H1 (cell line): ENCODE measurements around the gene FOXO6. TPM values are rescaled to one million over a fixed set of nuclear protein-coding genes. Genes with fewer than 3 reads are reported as not detected.

Source experiments
- CTCF ChIA-PET: fragments of 300-600 bp; sonication (Branson Sonifier 250); formaldehyde crosslinking; loops from one replicate; lab custom pipeline; 2021; ENCODE audit not compliant: partially characterized antibody; lab: Charles Lee
- POLR2A ChIA-PET: fragments of 300-600 bp; sonication (Branson Sonifier 250); formaldehyde crosslinking; loops from one replicate; lab custom pipeline; 2021; ENCODE audit warnings: inconsistent platforms; ENCODE audit not compliant: partially characterized antibody; lab: Charles Lee
- DNase-seq, 2 experiments: peaks; one replicate each; pipeline versions ENCODE4 v3.0.0 to v3.0.0-alpha.2; 2010 to 2022; ENCODE audit warnings: low spot score in 2 of 2, low read depth in 1 of 2, mixed read lengths in 1 of 2
- FAIRE-seq: peaks from 2 replicates; lab custom pipeline; 2011; peaks lifted over from hg19 to GRCh38; lab: Jason Lieb, UNC
- H2AFZ ChIP-seq: 2 replicates; pipeline ENCODE4 v1.8.1; 2012; ENCODE audit warnings: low read length, inconsistent platforms
- H2AK5ac ChIP-seq: 2 replicates; pipeline ENCODE4 v1.6.1; 2013; ENCODE audit warnings: low read depth, low read length
- H2BK120ac ChIP-seq: replicated peaks from 2 replicates; pipeline ENCODE3; 2013; ENCODE audit warnings: low read depth, low read length, inconsistent platforms
- H2BK12ac ChIP-seq: 2 replicates; pipeline ENCODE4 v1.6.1; 2013; ENCODE audit warnings: low read depth, low read length
- H2BK15ac ChIP-seq: 2 replicates; pipeline ENCODE4 v1.6.1; 2013; ENCODE audit warnings: low read length
- H2BK20ac ChIP-seq: 2 replicates; pipeline ENCODE4 v1.6.1; 2013; ENCODE audit warnings: low read length
- H2BK5ac ChIP-seq: 2 replicates; pipeline ENCODE4 v1.6.1; 2013; ENCODE audit warnings: low read depth, low read length
- H3K14ac ChIP-seq: 2 replicates; pipeline ENCODE4 v1.6.1; 2013; ENCODE audit warnings: inconsistent platforms; ENCODE audit not compliant: insufficient read length
- H3K18ac ChIP-seq: 2 replicates; pipeline ENCODE4 v1.6.1; 2013; ENCODE audit warnings: low read length; ENCODE audit errors: extremely low read depth
- H3K23ac ChIP-seq: 2 replicates; pipeline ENCODE4 v1.6.1; 2013; ENCODE audit warnings: inconsistent platforms; ENCODE audit not compliant: insufficient read length
- H3K23me2 ChIP-seq: 2 replicates; pipeline ENCODE4 v1.6.1; 2013; ENCODE audit warnings: low read depth, low read length
- H3K27ac ChIP-seq: 2 replicates; pipeline ENCODE4 v1.6.1; 2011; ENCODE audit warnings: low read depth, low read length, inconsistent platforms
- H3K27me3 ChIP-seq, 4 experiments: replicated peaks in 1 of 4; 1 replicate in 1 of 4; 2 replicates in 3 of 4; pipeline versions ENCODE4 v1.6.1 to v1.8.1; 2011 to 2013; ENCODE audit warnings: low read length in 3 of 4, mild to moderate bottlenecking in 3 of 4, inconsistent platforms in 2 of 4, mixed read lengths in 2 of 4, moderate library complexity in 1 of 4; ENCODE audit not compliant: control insufficient read depth in 3 of 4, insufficient read depth in 3 of 4; ENCODE audit errors: extremely low read depth in 1 of 4
- H3K36me3 ChIP-seq, 4 experiments: 2 replicates each; pipeline versions ENCODE4 v1.6.1 to v1.8.1; 2011 to 2013; ENCODE audit warnings: mild to moderate bottlenecking in 4 of 4, low read length in 3 of 4, moderate library complexity in 2 of 4, control low read depth in 1 of 4, inconsistent platforms in 1 of 4; ENCODE audit not compliant: insufficient read depth in 4 of 4, control insufficient read depth in 2 of 4
- H3K4ac ChIP-seq: replicated peaks from 2 replicates; pipeline ENCODE3; 2013; ENCODE audit warnings: low read length, low read depth, mixed read lengths, inconsistent platforms; ENCODE audit not compliant: insufficient read length
- H3K4me1 ChIP-seq, 4 experiments: replicated peaks in 1 of 4; 1 replicate in 1 of 4; 2 replicates in 3 of 4; pipeline versions ENCODE4 v1.6.1 to v1.8.1; 2011 to 2013; ENCODE audit warnings: low read length in 3 of 4, inconsistent platforms in 2 of 4, mixed read lengths in 1 of 4; ENCODE audit not compliant: insufficient read depth in 4 of 4, control insufficient read depth in 3 of 4
- H3K4me2 ChIP-seq, 2 experiments: 2 replicates each; pipeline versions ENCODE4 v1.6.1 to v1.8.1; 2011 to 2013; ENCODE audit warnings: low read depth in 2 of 2, low read length in 2 of 2, control low read depth in 1 of 2, inconsistent platforms in 1 of 2, mild to moderate bottlenecking in 1 of 2; ENCODE audit not compliant: insufficient read depth in 1 of 2
- H3K4me3 ChIP-seq, 4 experiments: fragments of 200-600, 300-600 bp in 1 of 4; sonication (generic), shearing (Covaris generic), sonication (Bioruptor Twin) in 1 of 4; 2 replicates each; pipeline versions ENCODE4 v1.5.1 to v1.8.1; 2011 to 2016; ENCODE audit warnings: low read length in 4 of 4, low read depth in 3 of 4, control low read depth in 2 of 4, inconsistent platforms in 2 of 4, mild to moderate bottlenecking in 2 of 4, mixed read lengths in 1 of 4, moderate library complexity in 1 of 4; ENCODE audit not compliant: insufficient read depth in 2 of 4; ENCODE audit errors: extremely low read depth in 1 of 4
- H3K56ac ChIP-seq: replicated peaks from 2 replicates; pipeline ENCODE3; 2013; ENCODE audit warnings: low read depth, mild to moderate bottlenecking, mixed read lengths, low read length, inconsistent platforms; ENCODE audit not compliant: insufficient read length
- H3K79me1 ChIP-seq: 2 replicates; pipeline ENCODE4 v1.6.1; 2013; ENCODE audit warnings: low read depth, low read length, control low read depth
- H3K79me2 ChIP-seq, 2 experiments: 2 replicates each; pipeline versions ENCODE4 v1.6.1 to v1.8.1; 2012 to 2013; ENCODE audit warnings: low read length in 2 of 2, mild to moderate bottlenecking in 2 of 2, inconsistent platforms in 1 of 2; ENCODE audit not compliant: insufficient read depth in 2 of 2, control insufficient read depth in 1 of 2
- H3K9ac ChIP-seq, 4 experiments: replicated peaks in 1 of 4; 1 replicate in 1 of 4; 2 replicates in 3 of 4; pipeline versions ENCODE4 v1.6.1 to v1.8.1; 2011 to 2013; ENCODE audit warnings: low read depth in 3 of 4, low read length in 3 of 4, control low read depth in 2 of 4, mild to moderate bottlenecking in 2 of 4, moderate library complexity in 2 of 4, inconsistent platforms in 1 of 4; ENCODE audit errors: extremely low read depth in 1 of 4
- H3K9me3 ChIP-seq, 2 experiments: 2 replicates each; pipeline versions ENCODE4 v1.6.1 to v1.8.1; 2012 to 2013; ENCODE audit warnings: mild to moderate bottlenecking in 2 of 2, moderate library complexity in 2 of 2, control low read depth in 1 of 2, inconsistent platforms in 1 of 2, low read depth in 1 of 2, low read length in 1 of 2, mixed read lengths in 1 of 2; ENCODE audit not compliant: insufficient read depth in 2 of 2
- H4K20me1 ChIP-seq, 2 experiments: replicated peaks in 1 of 2; 2 replicates each; pipeline versions ENCODE3 to v1.8.1; 2011 to 2013; ENCODE audit warnings: inconsistent platforms in 2 of 2, low read length in 2 of 2, mild to moderate bottlenecking in 1 of 2; ENCODE audit not compliant: insufficient read depth in 2 of 2, control insufficient read depth in 1 of 2
- H4K5ac ChIP-seq: 2 replicates; pipeline ENCODE4 v1.6.1; 2013; ENCODE audit warnings: low read length, low read depth, mixed read lengths, inconsistent platforms; ENCODE audit not compliant: insufficient read length
- H4K8ac ChIP-seq: 2 replicates; pipeline ENCODE4 v1.8.0; 2013; ENCODE audit warnings: mild to moderate bottlenecking, moderate library complexity, low read length, inconsistent platforms; ENCODE audit not compliant: insufficient read depth; ENCODE audit errors: extremely low read depth
- H4K91ac ChIP-seq: replicated peaks from 2 replicates; pipeline ENCODE3; 2013; ENCODE audit warnings: low read length, mixed read lengths, inconsistent platforms; ENCODE audit not compliant: insufficient read length
- BRCA1 ChIP-seq: IDR thresholded peaks from 2 replicates; pipeline ENCODE4 v1.6.1; 2012; ENCODE audit warnings: low read depth, low read length, improper control_type of control experiment
- CHD2 ChIP-seq: IDR thresholded peaks from 2 replicates; pipeline ENCODE4 v1.6.1; 2012; ENCODE audit warnings: low read length, improper control_type of control experiment
- MAFK ChIP-seq: IDR thresholded peaks from 2 replicates; pipeline ENCODE4 v1.6.1; 2012; ENCODE audit warnings: low read depth, mild to moderate bottlenecking, improper control_type of control experiment, low read length
- USF2 ChIP-seq: IDR thresholded peaks from 2 replicates; pipeline ENCODE4 v1.6.1; 2011; ENCODE audit warnings: low read length, improper control_type of control experiment
- WGBS, 2 experiments: shearing (Covaris generic) in 1 of 2; methylation state at CpG; one replicate each; pipeline versions ENCODE4 v1.1.6 to v1.1.7; 2013 to 2015; ENCODE audit warnings: low lambda C conversion rate in 2 of 2, mixed read lengths in 2 of 2, inconsistent platforms in 1 of 2, low coverage in 1 of 2, missing lambda C conversion rate in 1 of 2; ENCODE audit not compliant: insufficient replicate concordance in 2 of 2, insufficient coverage in 1 of 2, insufficient read length in 1 of 2; ENCODE audit errors: extremely low coverage in 1 of 2, missing lambda C conversion rate in 1 of 2; 5-methylcytosine and 5-hydroxymethylcytosine counted together
- polyA plus RNA-seq, 7 experiments: library from polyadenylated mRNA; depleted of rRNA in 3 of 7; stranded (reverse) in 5 of 7; unstranded in 2 of 7; fragments of >200 nt in 5 of 7; fragments of 200-250 nt in 2 of 7; gene quantifications; 1 replicate in 5 of 7; 2 replicates in 1 of 7; 4 replicates in 1 of 7; pipeline versions ENCODE4 v1.2.1 to v1.2.3, GENCODE V29; 2011 to 2013; ENCODE audit warnings: missing spikeins in 2 of 7, mixed read lengths in 2 of 7
- total RNA-seq: library from RNA; stranded (reverse); fragmentation: NEBNext Ultra II Directional; extraction: Animal tissue kit (Norgen Biotek cat#: 25700); gene quantifications from 2 replicates; pipeline ENCODE4 v1.2.1, GENCODE V29; 2021

Gene FOXO6
- total and polyA plus RNA-seq, 2 of the 8 experiments (the other 6 are each of a cell fraction or from before 2014, with no cell fraction given), result 0.59 to 3.0 TPM

- Histone ChIP-seq H3K4me1 (peaks cover 3 to 27% (median 19%) of the 10 kb centered on the region in 4 experiments), H4K8ac (no peak overlapping the region), H2BK15ac (no peak overlapping the region), H3K18ac (no peak overlapping the region), H3K79me2 (no peaks in the 10 kb centered on the region), H3K9ac (no peak overlapping the region), H2BK120ac (no peak overlapping the region), H3K4ac (no peak overlapping the region), H3K36me3 (no peaks in the 10 kb centered on the region), H3K23ac (no peak overlapping the region), H2AFZ (no peak overlapping the region), H3K27me3 (peaks cover 0 to 6% (median 3%) of the 10 kb centered on the region in 4 experiments; a peak in 2 of 7 replicates), H2BK20ac (no peak overlapping the region), H2AK5ac (no peak overlapping the region), H4K20me1 (no peaks in the 10 kb centered on the region), H2BK5ac (no peak overlapping the region), H4K91ac (no peak overlapping the region), H3K4me2 (no peak overlapping the region), H3K4me3 (no peak overlapping the region), H3K9me3 (no peaks in the 10 kb centered on the region), H3K23me2 (peaks cover 8% of the 10 kb centered on the region), H3K79me1 (no peaks in the 10 kb centered on the region), H2BK12ac (no peak overlapping the region), H3K27ac (no peak overlapping the region), H4K5ac (no peak overlapping the region), H3K56ac (no peak overlapping the region), H3K14ac (no peak overlapping the region)
- CTCF ChIA-PET, result interaction anchor here (0.6 to 11.6 kb wide), 23 partner anchors 9 to 91 kb away, joined by 3 to 173 read pairs (median 6); no protein-coding TSS in a partner anchor
- POLR2A ChIA-PET, result interaction anchor here (1.0 to 1.3 kb wide), 2 partner anchors 25 to 68 kb away, joined by 3 read pairs; no protein-coding TSS in a partner anchor
- FAIRE-seq, result no peak
- 73% methylated on average over 6 of the region's 6 CpGs; no CpG with 5 or more reads in 1 of the 2 experiments for WGBS, 2 experiments
- TF ChIP-seq CHD2 (no peak), MAFK (no peak), BRCA1 (no peak), USF2 (no peak)
- peak in 1 of 2 experiments; percentile 33 for DNase-seq
Observed at GRCh38 chr1:41355761-41356160, 5.5 kb upstream of the FOXO6 start.
